ENCODE measurements around the gene ACY1.

GRCh38 chr3:51963951-51964451, 19.3 kb upstream of the ACY1 start:
- TF ChIP-seq CTCF (IDR thresholded peaks at IDR 0.05; ENCODE audit: low read length) (no peak), EZH2 (optimal IDR thresholded peaks at IDR 0.05; ENCODE audit: low read depth, low read length) (no peak)

Data from MM.1S (cell line).